ENCODE results near the gene TOP3A. TPM values are rescaled to one million over a fixed set of nuclear protein-coding genes. Genes with fewer than 3 reads are reported as not detected.
A peak's percentile ranks its signal among the peaks of the same experiment; 100 is the strongest.

The TOP3A gene
- total RNA-seq, 1 experiment from 2014 or later, result 56.1 TPM

GRCh38 chr17:18320301-18320700, 5.5 kb upstream of the TOP3A start (continued):
- TF ChIP-seq CBFB (CRISPR knock-in tag; IDR thresholded peaks at IDR 0.05; ENCODE audit: low read depth), result no peak
- TF ChIP-seq ZNF219 (CRISPR knock-in tag; IDR thresholded peaks at IDR 0.05; ENCODE audit: borderline replicate concordance), result no peak
- TF ChIP-seq MXD4 (CRISPR knock-in tag; IDR thresholded peaks at IDR 0.05; ENCODE audit: borderline replicate concordance), result no peak
- TF ChIP-seq SMAD4 (CRISPR knock-in tag; IDR thresholded peaks at IDR 0.05), result no peak
- TF ChIP-seq IRF1 (CRISPR knock-in tag; IDR thresholded peaks at IDR 0.05), result no peak
- TF ChIP-seq ARID4B (CRISPR knock-in tag; IDR thresholded peaks at IDR 0.05; ENCODE audit: borderline replicate concordance), result no peak

- Mint-ChIP-seq H3K4me1 (peaks cover 27% of the 10 kb centered on the region), H3K27ac (no peak overlapping the region; the same call in 1 of the 2 replicates), H3K9me3 (no peaks in the 10 kb centered on the region), H3K36me3 (peaks cover 25% of the 10 kb centered on the region), H3K27me3 (ENCODE audit: low read depth) (no peaks in the 10 kb centered on the region; the same call in 1 of the 2 replicates), H3K4me3 (no peak overlapping the region)
- DNase-seq (ENCODE audit: low spot score) (peak; percentile 56), ATAC-seq (peak; percentile 21)
- CTCF ChIA-PET, result interaction anchor here (0.9 to 1.7 kb wide), 3 partner anchors 43 to 102 kb away, joined by 3 to 6 read pairs (median 4); no protein-coding TSS in a partner anchor
- TF ChIP-seq ZNF121 (CRISPR knock-in tag; IDR thresholded peaks at IDR 0.05) (peak; percentile 65; the same call in 1 of the 2 replicates), CTCF (IDR thresholded peaks at IDR 0.05) (no peak), ZNF396 (CRISPR knock-in tag; IDR thresholded peaks at IDR 0.05; ENCODE audit: borderline replicate concordance) (no peak), ELF4 (CRISPR knock-in tag; IDR thresholded peaks at IDR 0.05; ENCODE audit: low read depth) (no peak)
- POLR2A ChIA-PET, result no interaction called here
Observed at GRCh38 chr17:18319604-18320256, 4.9 kb upstream of the TOP3A start.

- ChIA-PET CTCF (interaction anchor here (1.7 kb wide), 1 partner anchor 101 kb away, joined by 6 read pairs; no protein-coding TSS in a partner anchor), POLR2A (no interaction called here)
- H3K27ac Mint-ChIP-seq, result peak overlapping the region; percentile 23; the same call in 1 of the 2 replicates
- TF ChIP-seq USF1 (CRISPR knock-in tag; IDR thresholded peaks at IDR 0.05) (no peak), ELF4 (CRISPR knock-in tag; IDR thresholded peaks at IDR 0.05; ENCODE audit: low read depth) (no peak), ZNF671 (CRISPR knock-in tag; IDR thresholded peaks at IDR 0.05) (no peak), ZNF121 (CRISPR knock-in tag; IDR thresholded peaks at IDR 0.05) (no peak), TP53 (CRISPR knock-in tag; IDR thresholded peaks at IDR 0.05) (no peak), CREM (CRISPR knock-in tag; IDR thresholded peaks at IDR 0.05) (no peak), CBFB (CRISPR knock-in tag; IDR thresholded peaks at IDR 0.05; ENCODE audit: low read depth) (no peak), GTF2I (CRISPR knock-in tag; conservative IDR thresholded peaks at IDR 0.05) (no peak), FOXP4 (CRISPR knock-in tag; IDR thresholded peaks at IDR 0.05) (no peak), NR1H2 (CRISPR knock-in tag; IDR thresholded peaks at IDR 0.05) (no peak), PREB (CRISPR knock-in tag; IDR thresholded peaks at IDR 0.05; ENCODE audit: borderline replicate concordance) (no peak), E2F4 (CRISPR knock-in tag; IDR thresholded peaks at IDR 0.05; ENCODE audit: borderline replicate concordance, low read depth) (no peak)
- H3K4me3 Mint-ChIP-seq, result no peak overlapping the region
- H3K27me3 Mint-ChIP-seq (ENCODE audit: low read depth), result no peaks in the 10 kb centered on the region; the same call in 1 of the 2 replicates
- no peak for ATAC-seq
- peaks cover 30% of the 10 kb centered on the region for H3K4me1 Mint-ChIP-seq
- no peaks in the 10 kb centered on the region for H3K9me3 Mint-ChIP-seq
- peaks cover 17% of the 10 kb centered on the region for H3K36me3 Mint-ChIP-seq
- DNase-seq (ENCODE audit: low spot score), result no peak
Observed at GRCh38 chr17:18318771-18319450, 4.1 kb upstream of the TOP3A start.

Data from WTC11 (cell line).